DMS153 treated with DMSO at 0.1 percent for 48 hours (cell line): ENCODE data around the gene FLAD1.

Experiments used
- DNase-seq: peaks from one replicate; lab custom pipeline; 2025; ENCODE audit not compliant: unreplicated experiment; lab: John Stamatoyannopoulos, UW

Gene FLAD1

GRCh38 chr1:155034318-155035208 lies 51.4 kb downstream of the FLAD1 start:
- DNase-seq: no peak

GRCh38 chr1:155035936-155036335 lies 52.8 kb downstream of the FLAD1 start:
- DNase-seq: no peak

- DNase-seq: no peak
Observed at GRCh38 chr1:155037043-155037442, 53.9 kb downstream of the FLAD1 start.

GRCh38 chr1:155037851-155038441 lies 54.8 kb downstream of the FLAD1 start:
- no peak for DNase-seq

GRCh38 chr1:155038602-155039307 lies 55.6 kb downstream of the FLAD1 start:
- DNase-seq: no peak

- DNase-seq: no peak
Observed at GRCh38 chr1:155039308-155039669, 56.1 kb downstream of the FLAD1 start.

- DNase-seq: no peak
Observed at GRCh38 chr1:155040358-155041093, 57.4 kb downstream of the FLAD1 start.
